Naive B cell (primary cell): Measurements from ENCODE around the gene MSL3B.

Experiments used
- ATAC-seq, 2 donors: fragments of 150-1000 bp; cut with Tn5 transposase; 2 replicates each; pipeline ENCODE4 v1.10.0; 2021; ENCODE audit warnings: low read depth in 2 of 2, mild to moderate bottlenecking in 2 of 2, moderate library complexity in 2 of 2
- DNase-seq: peaks from one replicate; pipeline ENCODE4 v3.0.0; 2022
- H3K27ac Mint-ChIP-seq, 6 donors: one replicate each; pipeline ENCODE4 v1.8.0; 2020 to 2022; ENCODE audit warnings: mild to moderate bottlenecking in 6 of 6, mixed read lengths in 6 of 6, moderate library complexity in 5 of 6, inconsistent platforms in 2 of 6
- H3K27me3 Mint-ChIP-seq, 3 donors: one replicate each; pipeline ENCODE4 v1.8.0; 2021 to 2022; ENCODE audit warnings: mixed read lengths in 3 of 3, mild to moderate bottlenecking in 1 of 3
- H3K36me3 Mint-ChIP-seq, 2 donors: one replicate each; pipeline ENCODE4 v1.8.0; 2020 to 2022; ENCODE audit warnings: mixed read lengths in 2 of 2, inconsistent platforms in 1 of 2, mild to moderate bottlenecking in 1 of 2
- H3K4me1 Mint-ChIP-seq, 3 donors: one replicate each; pipeline ENCODE4 v1.8.0; 2020 to 2022; ENCODE audit warnings: mixed read lengths in 3 of 3, inconsistent platforms in 1 of 3, mild to moderate bottlenecking in 1 of 3, moderate library complexity in 1 of 3
- H3K4me3 Mint-ChIP-seq, 8 donors: one replicate each; pipeline ENCODE4 v1.8.0; 2020 to 2022; ENCODE audit warnings: mild to moderate bottlenecking in 8 of 8, mixed read lengths in 8 of 8, moderate library complexity in 8 of 8, inconsistent platforms in 2 of 8
- H3K9me3 Mint-ChIP-seq, 7 donors: one replicate each; pipeline ENCODE4 v1.8.0; 2020 to 2022; ENCODE audit warnings: mixed read lengths in 7 of 7, mild to moderate bottlenecking in 5 of 7, inconsistent platforms in 2 of 7, moderate library complexity in 1 of 7

The MSL3B gene

DNA sequence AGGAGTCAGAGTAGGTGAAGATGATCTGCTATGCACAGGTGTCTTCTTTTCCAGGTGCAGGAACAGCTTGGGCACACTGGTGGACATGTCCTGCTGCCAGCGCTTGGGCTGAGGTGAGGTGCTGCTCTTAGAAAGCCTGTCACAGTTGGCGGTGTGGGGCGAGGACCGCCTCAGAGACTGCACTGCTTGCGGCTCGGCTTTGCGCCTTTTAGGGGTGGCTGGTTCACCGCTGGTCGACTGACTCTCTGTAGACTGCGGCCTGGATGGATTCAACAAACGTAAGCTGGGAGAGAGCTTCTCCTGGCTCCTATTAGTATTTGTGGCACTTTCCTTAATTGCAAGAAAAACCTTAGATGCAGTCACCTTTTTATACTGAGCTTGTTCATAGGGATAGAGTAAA, 1.7 kb downstream of the MSL3B start:
- Mint-ChIP-seq H3K4me3 (peak overlapping the region in 1 of 8 donors; percentile 64), H3K36me3 (peaks cover 0 to 8% of the 10 kb centered on the region in 2 donors), H3K4me1 (peaks cover 3 to 7% (median 7%) of the 10 kb centered on the region in 3 donors), H3K9me3 (peaks cover 0 to 29% (median 7%) of the 10 kb centered on the region in 7 donors), H3K27me3 (peaks cover 12 to 17% (median 12%) of the 10 kb centered on the region in 3 donors), H3K27ac (no peak overlapping the region)
- DNase-seq (no peak), ATAC-seq (no peak)

GRCh38 chr2:233865838-233866237, 2.3 kb downstream of the MSL3B start:
- Mint-ChIP-seq H3K9me3 (peaks cover 0 to 29% (median 7%) of the 10 kb centered on the region in 7 donors), H3K4me1 (peaks cover 3 to 7% (median 6%) of the 10 kb centered on the region in 3 donors), H3K4me3 (peak overlapping the region in 3 of 8 donors; percentile 22 to 27 (median 26)), H3K27ac (no peak overlapping the region), H3K36me3 (peaks cover 0 to 8% of the 10 kb centered on the region in 2 donors), H3K27me3 (peaks cover 12 to 14% (median 12%) of the 10 kb centered on the region in 3 donors)
- DNase-seq (no peak), ATAC-seq (peak in 1 of 2 donors; percentile 28)

DNA sequence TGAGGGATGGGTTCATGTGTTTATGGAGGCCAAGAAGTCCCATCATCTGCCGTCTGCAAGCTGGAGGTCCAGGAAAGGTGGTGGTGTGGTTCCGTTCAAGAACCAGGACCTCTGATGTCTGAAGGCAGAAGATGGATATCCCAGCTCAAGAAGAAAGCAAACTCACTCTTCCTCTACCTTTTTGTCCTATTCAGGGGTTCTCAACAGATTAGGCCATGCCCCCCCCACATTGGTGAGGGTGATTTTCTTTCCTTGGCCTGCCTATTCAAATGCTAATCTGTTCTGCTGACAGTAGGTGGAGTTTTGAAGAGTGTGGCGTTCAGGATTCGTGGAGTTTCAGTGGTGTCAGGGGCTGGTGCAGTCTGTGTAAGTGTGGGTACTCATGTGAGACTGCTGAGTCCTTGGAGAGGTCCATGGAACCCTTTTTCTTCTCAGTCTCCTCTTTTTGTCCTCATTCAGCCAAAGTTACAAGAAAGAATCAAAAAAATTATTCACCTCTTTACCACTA, 5.9 kb downstream of the MSL3B start:
- peaks cover 0 to 13% (median 3%) of the 10 kb centered on the region in 7 donors for H3K9me3 Mint-ChIP-seq
- DNase-seq (no peak), ATAC-seq (no peak)
- no peaks in the 10 kb centered on the region for H3K36me3 Mint-ChIP-seq
- peaks cover 0 to 2% (median 0%) of the 10 kb centered on the region in 3 donors for H3K4me1 Mint-ChIP-seq
- peaks cover 0 to 15% (median 10%) of the 10 kb centered on the region in 3 donors for H3K27me3 Mint-ChIP-seq
- H3K27ac Mint-ChIP-seq = peak overlapping the region in 1 of 6 donors; percentile 41
- H3K4me3 Mint-ChIP-seq = no peak overlapping the region

DNA sequence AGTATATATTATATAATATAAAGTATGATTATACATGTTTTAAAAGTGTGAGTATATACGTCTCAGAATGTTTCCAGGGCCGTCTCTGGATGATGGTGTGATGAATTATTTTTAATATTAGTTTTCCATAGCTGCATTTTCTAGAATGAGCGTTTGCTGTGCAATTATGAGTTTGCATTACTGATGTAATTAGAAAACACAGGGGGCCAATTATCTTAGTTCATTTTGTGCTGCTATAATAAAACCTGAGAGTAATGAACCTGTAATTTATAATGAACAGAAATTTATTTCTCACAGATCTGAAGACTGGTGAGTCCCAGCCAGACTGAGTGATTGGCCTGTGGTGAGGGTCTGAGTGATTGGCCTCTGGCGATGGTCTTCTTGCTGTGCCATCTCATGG, 9.9 kb downstream of the MSL3B start:
- Mint-ChIP-seq H3K9me3 (peaks cover 0 to 3% (median 0%) of the 10 kb centered on the region in 7 donors), H3K27me3 (peaks cover 0 to 15% (median 12%) of the 10 kb centered on the region in 3 donors)

DNA sequence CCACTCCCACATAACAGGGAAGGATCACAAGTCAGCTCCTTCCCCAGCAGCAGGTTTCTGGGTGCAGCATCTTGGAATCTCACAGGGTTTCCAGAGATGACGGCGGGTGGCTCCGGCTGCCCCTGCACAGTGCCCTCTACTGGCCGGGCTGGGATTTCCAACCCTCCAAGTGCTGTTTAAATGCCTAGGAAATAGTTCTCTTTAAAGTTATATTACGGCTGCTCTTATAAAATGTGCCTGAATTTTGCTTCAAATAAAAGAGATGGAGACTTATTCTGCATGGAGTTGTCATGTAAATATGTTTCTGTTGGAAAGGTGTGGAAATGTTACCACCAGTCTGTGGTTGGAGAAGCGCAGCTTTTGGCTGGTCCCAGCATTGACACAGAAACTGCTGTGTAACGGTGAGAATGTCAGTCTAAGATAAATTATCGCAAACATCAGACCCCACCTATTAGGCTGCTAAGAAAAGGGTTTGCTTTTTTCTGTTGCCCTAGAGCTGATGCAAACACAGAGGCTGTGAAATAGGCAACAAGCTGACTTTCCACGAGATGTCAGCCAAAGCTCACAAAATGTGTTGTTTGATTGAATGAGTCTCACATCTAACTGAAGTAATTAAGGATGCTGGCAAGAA, 10.6 kb downstream of the MSL3B start:
- Mint-ChIP-seq H3K4me1 (peaks cover 8 to 20% (median 15%) of the 10 kb centered on the region in 3 donors), H3K9me3 (peaks cover 0 to 3% (median 0%) of the 10 kb centered on the region in 7 donors), H3K27ac (no peak overlapping the region), H3K27me3 (peaks cover 0 to 20% (median 14%) of the 10 kb centered on the region in 3 donors), H3K4me3 (peak overlapping the region in 1 of 8 donors; percentile 40), H3K36me3 (no peaks in the 10 kb centered on the region)
- DNase-seq (peak; percentile 18), ATAC-seq (no peak)

More for the DNA sequence above, 9.9 kb downstream of the MSL3B start:
- ATAC-seq (no peak), DNase-seq (no peak)
- Mint-ChIP-seq H3K4me3 (no peak overlapping the region), H3K27ac (no peak overlapping the region), H3K4me1 (peaks cover 8 to 20% (median 15%) of the 10 kb centered on the region in 3 donors), H3K36me3 (no peaks in the 10 kb centered on the region)

- Mint-ChIP-seq H3K9me3 (no peaks in the 10 kb centered on the region), H3K4me1 (peaks cover 8 to 20% (median 15%) of the 10 kb centered on the region in 3 donors), H3K27ac (peak overlapping the region in 1 of 6 donors; percentile 26), H3K4me3 (peak overlapping the region in 5 of 8 donors; percentile 6 to 88 (median 40)), H3K27me3 (peaks cover 0 to 18% (median 15%) of the 10 kb centered on the region in 3 donors), H3K36me3 (no peaks in the 10 kb centered on the region)
- DNase-seq = no peak
- ATAC-seq = no peak
Measured at GRCh38 chr2:233856184-233856583, 12.0 kb downstream of the MSL3B start.

DNA sequence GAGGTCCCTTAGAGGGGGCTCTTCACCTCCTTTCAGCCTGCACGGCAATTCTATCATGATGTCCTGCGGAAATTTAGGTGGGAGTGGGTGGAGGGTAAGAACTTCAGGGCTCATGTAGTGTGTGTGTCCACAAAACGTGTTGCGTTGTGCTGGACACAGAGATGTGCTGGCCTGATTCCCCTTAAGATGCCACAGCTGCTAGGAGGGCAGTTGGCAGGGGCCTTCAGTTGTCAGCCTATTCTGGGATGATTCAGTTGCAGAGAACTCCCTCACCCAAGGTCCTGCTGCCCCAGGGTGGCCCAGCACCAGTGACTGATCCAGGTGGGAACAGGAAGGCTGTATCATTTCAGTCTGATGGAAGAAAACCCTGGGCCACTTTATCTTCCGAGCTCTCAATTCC, 12.8 kb downstream of the MSL3B start:
- Mint-ChIP-seq H3K27me3 (peaks cover 0 to 18% (median 15%) of the 10 kb centered on the region in 3 donors), H3K36me3 (no peaks in the 10 kb centered on the region), H3K4me1 (peaks cover 8 to 20% (median 15%) of the 10 kb centered on the region in 3 donors), H3K27ac (peak overlapping the region in 1 of 6 donors; percentile 84), H3K9me3 (no peaks in the 10 kb centered on the region), H3K4me3 (peak overlapping the region in 7 of 8 donors; percentile 86 to 99 (median 95))
- no peak for ATAC-seq
- DNase-seq = no peak

DNA sequence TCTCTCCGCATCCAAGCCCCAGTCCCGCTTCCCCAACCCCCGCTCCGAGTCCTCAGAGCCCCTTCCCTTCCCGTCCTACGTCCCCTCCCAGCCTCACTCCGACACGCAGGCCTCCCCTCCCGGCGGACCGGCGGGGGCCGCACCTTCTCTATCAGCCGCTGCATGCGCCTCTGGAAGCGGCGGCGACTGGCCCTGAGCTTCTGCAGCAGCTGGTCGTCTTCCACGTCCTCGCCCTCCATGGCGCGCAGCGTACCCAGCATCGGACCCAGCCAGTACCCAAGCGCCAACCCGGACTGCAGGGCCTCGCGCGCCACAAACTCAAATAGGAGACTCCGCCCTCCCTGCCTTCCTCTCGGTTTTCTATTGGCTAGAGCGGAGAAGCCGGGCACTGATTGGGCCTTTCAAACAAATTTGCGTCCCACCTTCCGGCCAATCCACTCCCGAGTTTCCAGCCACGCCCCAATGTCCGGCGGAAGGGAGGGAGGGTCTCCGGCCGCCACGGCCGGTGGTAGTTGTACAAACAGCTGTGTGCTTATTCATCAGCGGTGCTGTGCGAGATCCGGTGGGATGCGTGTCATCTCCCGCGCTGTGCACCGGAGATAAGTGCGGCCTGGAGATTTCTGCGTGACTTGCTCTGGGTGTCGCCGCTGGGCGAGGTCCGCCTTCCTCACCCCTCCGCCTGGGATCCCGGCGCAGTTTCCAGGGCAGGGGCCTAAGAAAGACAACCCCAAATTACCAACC, 13.8 kb downstream of the MSL3B start, which contains the start of gene HJURP:
HJURP (minus strand) TSS at position 295 of the 741 bp plus-strand sequence; CDS start at position 260, 35 bp downstream.
- H3K4me1 Mint-ChIP-seq = peaks cover 8 to 20% (median 15%) of the 10 kb centered on the region in 3 donors
- H3K4me3 Mint-ChIP-seq = peak within 1 kb of the TSS; percentile 86 to 99 (median 94)
- DNase-seq = peak; percentile 88
- peaks cover 0 to 18% (median 11%) of the 10 kb centered on the region in 3 donors for H3K27me3 Mint-ChIP-seq
- H3K27ac Mint-ChIP-seq = peak within 1 kb of the TSS in 4 of 6 donors; percentile 43 to 95 (median 67)
- no peaks in the 10 kb centered on the region for H3K36me3 Mint-ChIP-seq
- no peaks in the 10 kb centered on the region for H3K9me3 Mint-ChIP-seq
- ATAC-seq = peak; percentile 98

GRCh38 chr2:233853883-233854240, 14.3 kb downstream of the MSL3B start:
- no peak for DNase-seq
- Mint-ChIP-seq H3K4me3 (peak overlapping the region; percentile 78 to 99 (median 94)), H3K4me1 (peaks cover 8 to 20% (median 15%) of the 10 kb centered on the region in 3 donors), H3K27me3 (peaks cover 0 to 18% (median 11%) of the 10 kb centered on the region in 3 donors), H3K27ac (no peak overlapping the region), H3K36me3 (no peaks in the 10 kb centered on the region), H3K9me3 (no peaks in the 10 kb centered on the region)
- ATAC-seq = no peak

GRCh38 chr2:233853353-233853752, 14.8 kb downstream of the MSL3B start:
- H3K27ac Mint-ChIP-seq = no peak overlapping the region
- H3K4me3 Mint-ChIP-seq = peak overlapping the region; percentile 78 to 99 (median 94)
- H3K4me1 Mint-ChIP-seq = peaks cover 8 to 20% (median 15%) of the 10 kb centered on the region in 3 donors
- ATAC-seq (no peak), DNase-seq (no peak)
- no peaks in the 10 kb centered on the region for H3K36me3 Mint-ChIP-seq
- no peaks in the 10 kb centered on the region for H3K9me3 Mint-ChIP-seq
- peaks cover 0 to 13% (median 11%) of the 10 kb centered on the region in 3 donors for H3K27me3 Mint-ChIP-seq

GRCh38 chr2:233852056-233852455, 16.1 kb downstream of the MSL3B start:
- no peak for DNase-seq
- Mint-ChIP-seq H3K9me3 (no peaks in the 10 kb centered on the region), H3K4me3 (peak overlapping the region in 1 of 8 donors; percentile 44), H3K27ac (no peak overlapping the region), H3K27me3 (peaks cover 0 to 12% (median 7%) of the 10 kb centered on the region in 3 donors), H3K36me3 (no peaks in the 10 kb centered on the region), H3K4me1 (peaks cover 8 to 20% (median 15%) of the 10 kb centered on the region in 3 donors)
- ATAC-seq = no peak

DNA sequence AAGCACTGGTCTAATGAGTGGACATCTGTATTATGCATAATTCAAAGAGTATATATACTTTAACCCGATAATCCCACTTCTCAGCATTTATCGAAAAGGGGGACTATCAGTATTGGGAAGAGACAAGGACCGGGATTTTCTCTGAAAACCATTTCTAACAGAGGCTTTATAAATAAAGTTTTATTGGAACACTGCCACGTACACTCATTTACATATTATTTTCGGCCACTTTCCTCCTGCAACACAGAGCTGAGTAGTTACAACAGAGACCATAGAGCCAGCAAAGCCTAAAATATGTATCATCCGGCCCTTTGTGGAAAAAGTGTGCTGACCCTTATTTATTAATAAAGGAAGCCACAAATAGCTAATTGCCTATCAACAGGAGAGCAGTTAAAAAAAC, 17.0 kb downstream of the MSL3B start:
- H3K4me3 Mint-ChIP-seq = peak overlapping the region in 1 of 8 donors; percentile 43
- H3K9me3 Mint-ChIP-seq = no peaks in the 10 kb centered on the region
- H3K27me3 Mint-ChIP-seq = peaks cover 0 to 12% (median 7%) of the 10 kb centered on the region in 3 donors
- ATAC-seq (no peak), DNase-seq (no peak)
- no peak overlapping the region for H3K27ac Mint-ChIP-seq
- H3K36me3 Mint-ChIP-seq = no peaks in the 10 kb centered on the region
- H3K4me1 Mint-ChIP-seq = peaks cover 8 to 20% (median 15%) of the 10 kb centered on the region in 3 donors

DNA sequence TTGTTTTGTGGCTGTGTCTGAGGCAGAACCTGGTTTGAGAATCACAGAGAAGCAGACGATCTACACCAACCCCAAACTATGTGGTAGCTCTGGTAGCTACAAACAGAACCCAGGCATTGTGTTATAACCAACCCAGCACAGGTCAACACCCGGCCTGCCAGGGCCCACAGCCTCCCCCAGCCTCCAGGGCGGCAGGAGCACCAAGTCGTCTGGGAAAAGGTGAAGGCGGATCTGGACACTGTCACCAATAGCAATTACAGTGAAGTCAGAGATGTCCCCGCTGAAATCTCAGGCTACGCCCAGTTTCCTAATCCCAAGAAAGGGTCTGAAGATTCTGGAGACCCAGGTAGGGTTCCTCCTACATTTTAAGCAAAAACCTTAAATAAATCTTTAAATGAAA, 17.4 kb downstream of the MSL3B start:
- DNase-seq = no peak
- no peak for ATAC-seq
- H3K9me3 Mint-ChIP-seq = no peaks in the 10 kb centered on the region
- H3K4me1 Mint-ChIP-seq = peaks cover 8 to 17% (median 15%) of the 10 kb centered on the region in 3 donors
- no peak overlapping the region for H3K27ac Mint-ChIP-seq
- peak overlapping the region in 1 of 8 donors; percentile 43 for H3K4me3 Mint-ChIP-seq
- H3K36me3 Mint-ChIP-seq = no peaks in the 10 kb centered on the region
- peaks cover 0 to 12% (median 7%) of the 10 kb centered on the region in 3 donors for H3K27me3 Mint-ChIP-seq
